GM19043 (cell line): ENCODE measurements around the gene LCP2.

Experiments
- ATAC-seq: cut with Tn5 transposase; IDR thresholded peaks from one replicate; pipeline ENCODE4 v1.9.1; 2021; ENCODE audit warnings: low read depth; ENCODE audit not compliant: unreplicated experiment

Gene LCP2

DNA sequence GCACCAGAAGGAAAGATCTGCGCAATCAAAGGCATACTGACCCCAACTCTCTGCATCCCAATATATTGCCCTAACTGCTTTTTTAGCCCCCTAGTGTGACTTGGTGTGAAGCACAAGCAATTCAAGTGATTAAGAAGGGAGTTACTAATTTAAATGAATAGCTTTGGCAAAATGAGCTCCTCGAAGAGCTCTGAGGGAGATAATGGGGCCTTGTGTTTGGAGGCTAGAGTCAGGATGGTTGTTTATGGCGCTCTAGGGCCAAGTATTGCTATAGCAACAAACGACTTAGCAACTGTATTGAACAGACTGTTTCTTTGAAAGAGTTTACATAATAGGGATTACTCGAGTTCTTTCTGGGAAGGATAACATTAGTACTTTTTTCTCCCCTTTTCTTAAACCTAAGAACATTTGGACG lies 76.2 kb downstream of the LCP2 start:
- ATAC-seq, result no peak

DNA sequence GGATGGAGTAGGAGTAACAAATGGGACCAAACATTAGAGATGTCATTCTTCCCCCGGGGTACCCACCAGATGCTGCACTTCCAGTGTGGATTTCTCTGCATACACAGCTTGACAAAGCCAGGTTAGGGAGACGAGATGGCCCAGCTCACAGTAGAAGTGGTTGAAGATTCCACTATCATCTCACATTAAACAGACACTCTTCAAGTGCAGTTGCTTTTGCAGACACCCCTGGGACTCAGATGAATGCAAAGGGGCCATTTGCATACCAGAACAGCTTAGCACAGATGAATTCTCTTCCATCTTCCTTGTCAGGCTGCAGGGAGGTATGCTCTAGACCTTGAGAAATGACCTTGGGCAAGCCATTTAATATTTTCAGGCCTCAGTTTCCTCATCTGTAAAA lies 77.4 kb downstream of the LCP2 start:
- no peak for ATAC-seq

DNA sequence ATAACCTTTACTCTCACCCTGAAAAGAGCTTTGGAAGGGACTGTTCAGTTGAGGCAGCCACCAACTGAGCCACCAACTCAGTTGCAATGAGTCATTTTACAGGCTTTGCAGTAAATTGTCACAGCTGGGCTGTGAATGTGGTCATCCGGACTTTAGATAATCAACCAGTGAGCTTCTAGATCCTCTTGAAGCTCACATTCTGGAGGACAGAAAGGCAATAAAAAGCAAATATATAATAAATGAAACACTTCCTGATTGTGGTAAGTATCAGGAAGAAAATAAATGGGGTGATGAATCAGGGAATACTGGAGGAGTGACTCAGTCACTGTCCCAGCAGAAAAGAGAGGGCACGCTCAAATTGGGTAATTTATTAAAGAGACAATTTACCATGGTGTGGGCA lies 78.0 kb downstream of the LCP2 start:
- ATAC-seq, result no peak

DNA sequence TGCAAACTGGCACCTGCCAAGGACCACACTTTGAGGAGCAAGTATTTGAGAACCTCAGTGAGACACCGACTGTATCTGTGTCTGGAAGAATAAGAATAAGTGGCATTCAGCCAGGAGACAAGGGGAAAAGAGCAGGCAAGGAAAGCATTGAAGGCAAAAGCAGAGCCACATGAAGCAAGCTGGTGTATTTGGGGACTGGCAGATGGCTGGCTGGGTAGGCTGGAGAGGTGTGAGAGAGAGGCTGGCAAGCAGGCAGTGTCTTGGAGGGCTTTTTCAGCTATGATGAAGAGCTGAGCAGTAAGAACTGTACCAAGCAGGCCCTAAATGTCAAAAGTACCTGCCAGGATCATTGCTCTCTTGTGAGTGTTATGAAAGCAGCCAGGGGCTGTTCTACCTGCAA lies 78.9 kb downstream of the LCP2 start:
- ATAC-seq, result no peak

DNA sequence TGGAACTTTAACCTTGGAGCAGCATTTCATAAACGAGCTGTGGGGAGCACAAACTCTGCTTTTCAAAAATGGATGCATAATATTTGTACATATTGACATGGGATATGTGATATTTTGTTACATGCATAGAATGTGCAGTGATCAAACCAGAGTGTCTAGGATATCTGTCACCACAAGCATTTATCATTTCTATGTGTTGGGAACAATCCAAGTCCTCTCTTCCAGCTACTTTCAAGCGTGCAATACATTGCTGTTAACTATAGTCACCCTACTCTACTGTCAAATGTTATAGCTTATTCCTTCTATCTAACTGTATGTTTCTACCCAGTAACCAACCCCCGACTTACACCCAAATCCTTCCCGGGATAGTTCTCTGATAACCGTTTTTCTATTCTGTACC lies 79.7 kb downstream of the LCP2 start:
- no peak for ATAC-seq

DNA sequence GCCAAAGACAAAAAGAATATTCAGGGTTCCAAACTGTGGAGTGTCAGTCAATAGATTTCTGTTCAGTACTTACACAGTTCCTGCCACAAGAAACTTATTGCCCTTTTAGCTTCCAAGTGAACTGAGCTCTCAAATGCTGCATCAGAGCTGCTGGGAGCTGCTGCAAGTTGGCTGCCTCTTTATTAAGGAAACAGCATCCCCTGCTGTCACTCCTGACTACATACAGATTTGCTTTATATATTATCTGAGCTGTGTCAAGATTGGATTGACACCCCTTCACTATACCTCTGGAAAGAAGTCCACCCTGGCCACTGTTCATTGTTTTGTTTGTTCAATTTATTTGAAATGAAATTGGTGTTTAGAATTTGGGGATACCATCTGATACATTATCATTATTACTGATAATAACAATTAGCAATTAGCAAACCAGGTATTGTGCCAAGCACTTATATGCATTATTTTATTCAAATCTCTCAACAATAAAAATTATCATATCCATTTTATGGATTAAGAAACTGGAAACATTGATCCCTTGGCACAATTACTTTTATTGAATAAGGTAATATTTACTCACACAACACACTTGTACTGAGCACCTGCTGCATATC lies 81.2 kb downstream of the LCP2 start:
- ATAC-seq, result no peak

DNA sequence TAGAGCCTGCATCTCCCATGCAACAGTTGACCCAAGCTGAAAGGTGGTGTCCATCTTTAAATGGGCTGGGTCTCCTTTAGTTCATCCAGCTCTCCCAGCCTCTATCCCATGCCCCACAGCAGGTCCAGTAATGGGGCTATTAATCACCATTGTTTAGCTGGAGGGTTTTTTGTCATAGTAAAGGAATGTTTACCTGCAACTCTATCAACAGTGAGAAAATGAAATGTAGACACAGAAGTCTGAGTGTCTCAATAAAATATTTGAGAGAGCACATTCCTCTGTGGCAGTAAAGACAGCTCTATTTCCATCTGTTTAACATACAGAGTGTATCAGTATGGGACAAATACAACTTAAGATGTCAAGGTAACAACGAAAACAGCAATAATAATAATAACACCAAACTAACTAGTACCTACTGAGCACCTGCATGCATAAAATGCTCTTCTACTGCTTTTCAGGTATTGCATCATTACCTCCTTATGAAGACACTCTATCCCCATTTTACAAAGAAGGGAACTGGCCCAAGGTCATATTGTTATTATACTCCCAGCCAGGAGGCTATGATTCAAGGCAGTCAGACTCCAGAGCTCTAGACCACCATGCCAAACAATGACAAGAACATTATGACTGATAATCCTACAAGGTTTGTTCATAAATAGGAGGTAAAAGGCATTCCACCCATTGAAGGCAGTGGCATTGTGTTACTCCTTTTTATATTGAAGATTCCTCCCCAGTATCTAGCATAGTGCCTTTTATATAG lies 85.8 kb downstream of the LCP2 start:
- no peak for ATAC-seq

DNA sequence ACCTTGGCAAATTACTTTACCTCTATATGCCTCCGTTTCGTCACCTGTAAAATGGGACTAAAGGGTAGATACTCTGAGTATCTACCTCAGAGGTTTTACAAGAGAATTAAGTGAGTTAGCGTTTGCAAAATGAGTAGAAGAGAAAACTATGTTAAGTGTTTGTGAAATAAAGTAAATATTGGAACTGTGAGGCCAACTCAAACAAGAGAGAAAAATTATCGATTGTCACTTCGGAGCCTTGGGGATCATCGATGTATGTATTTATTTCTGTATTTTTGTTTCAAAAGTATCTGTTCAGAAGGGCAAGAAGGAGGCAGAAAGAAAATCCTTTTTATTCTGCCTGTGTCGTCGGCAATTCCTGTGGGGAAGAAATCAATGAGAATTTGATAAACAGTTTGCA lies 90.6 kb downstream of the LCP2 start:
- ATAC-seq, result no peak

DNA sequence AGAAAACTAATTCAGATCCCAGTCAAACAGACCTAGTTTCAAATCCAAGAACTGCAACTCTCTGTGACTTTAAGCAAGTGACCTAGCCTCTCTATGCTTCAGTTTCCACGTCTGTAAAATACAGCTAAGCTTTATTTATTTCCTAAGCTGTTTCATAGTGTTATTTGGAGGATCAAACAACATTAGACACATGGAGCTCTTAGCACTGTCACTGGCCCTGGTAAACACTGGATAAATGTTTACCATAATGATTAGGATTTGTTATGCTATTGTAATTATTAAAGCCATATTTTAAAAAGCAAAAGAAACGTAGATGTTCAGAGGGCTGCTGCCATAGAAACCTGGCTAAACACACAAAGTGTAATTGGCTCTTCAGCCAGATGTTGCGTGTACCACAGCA lies 91.4 kb downstream of the LCP2 start:
- ATAC-seq, result no peak

DNA sequence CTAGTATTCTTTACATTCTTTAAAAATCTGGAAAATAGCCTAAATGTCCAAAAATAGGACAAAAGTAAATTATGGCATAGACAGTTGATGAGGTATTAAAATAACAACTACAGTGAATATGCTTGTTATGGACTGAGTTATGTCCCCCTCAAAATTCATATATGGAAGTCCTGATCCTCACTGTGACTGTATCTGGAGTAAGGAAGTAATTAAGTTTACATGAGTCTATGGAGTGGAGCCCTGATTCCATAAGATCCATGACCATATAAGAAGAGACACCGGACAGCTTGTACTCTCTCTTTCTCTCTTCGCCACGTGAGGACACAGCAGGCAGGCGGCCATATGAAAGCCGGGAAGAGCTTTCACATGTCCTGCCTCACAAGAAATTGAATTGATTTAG lies 93.4 kb downstream of the LCP2 start:
- no peak for ATAC-seq

DNA sequence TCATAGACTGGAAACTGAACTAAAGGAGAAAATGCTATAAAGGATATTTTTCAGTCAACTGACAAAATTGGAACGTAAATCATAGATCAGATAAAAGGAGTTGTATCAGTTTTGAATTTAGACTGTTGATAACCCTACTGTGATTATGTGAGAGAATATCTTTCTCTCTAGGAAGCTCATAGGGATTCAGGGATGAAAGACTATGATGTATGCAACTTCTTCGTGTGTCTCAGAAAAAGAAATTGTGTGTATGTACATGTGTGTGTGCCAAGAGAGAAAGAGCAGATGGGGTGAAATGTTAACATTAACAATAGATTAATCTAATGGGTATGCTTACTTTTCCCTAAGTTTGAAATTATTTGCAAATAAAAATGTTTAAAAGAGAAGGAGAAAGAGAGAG lies 95.5 kb downstream of the LCP2 start:
- no peak for ATAC-seq

DNA sequence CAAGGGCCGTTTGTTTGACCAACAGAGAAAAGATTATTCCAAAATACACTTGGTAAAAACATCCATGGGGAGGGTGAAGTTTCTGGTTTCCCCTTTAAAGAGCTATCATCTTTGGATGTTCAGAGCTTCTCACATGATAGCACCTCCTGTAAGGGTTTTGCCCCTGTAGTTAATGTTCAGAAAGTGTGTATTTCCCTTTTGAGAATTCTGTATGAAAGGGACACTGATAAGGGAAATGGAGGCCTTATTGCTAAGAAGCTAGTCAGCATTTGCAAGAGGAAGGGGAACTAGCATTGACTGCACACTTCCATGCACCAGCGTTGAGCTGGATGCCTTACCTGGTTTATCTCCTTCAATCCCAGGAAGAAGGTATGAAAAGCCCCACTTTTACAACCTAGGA lies 96.3 kb downstream of the LCP2 start:
- ATAC-seq, result no peak

DNA sequence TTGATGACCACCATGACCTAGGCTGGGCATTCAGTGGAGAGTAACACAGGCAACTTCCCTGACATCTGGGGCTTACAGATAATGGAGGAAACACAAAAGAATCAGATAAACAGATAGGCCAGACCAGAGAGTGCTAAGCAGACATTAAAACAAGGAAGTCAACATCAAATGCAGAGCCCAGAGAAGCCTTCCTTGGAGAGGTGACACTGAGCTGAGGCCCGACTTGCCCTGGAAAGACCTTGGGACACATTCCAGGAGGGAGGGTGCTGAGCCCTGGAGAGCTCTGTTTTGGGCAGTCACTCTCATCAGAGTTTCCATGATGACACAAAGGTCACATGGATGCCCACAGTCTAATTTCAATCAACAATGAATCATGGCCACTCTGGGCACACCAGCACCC lies 96.7 kb downstream of the LCP2 start:
- ATAC-seq, result no peak
